AML-193 (cell line): ENCODE data around the gene CINP.
"Not testable (repeated sequence)": the region's sequence is repeated elsewhere in the genome, so short reads cannot be mapped to it uniquely, and the experiment has no call there.

Experiments used
- DNase-seq, 2 experiments: peaks; one replicate each; lab custom pipeline; 2025; lab: John Stamatoyannopoulos, UW

CINP gene

GRCh38 chr14:102353126-102353619 lies 9.5 kb downstream of the CINP start:
- DNase-seq = no peak

- DNase-seq = no peak
Observed at GRCh38 chr14:102352213-102352612, 10.5 kb downstream of the CINP start.

GRCh38 chr14:102351593-102351992 lies 11.1 kb downstream of the CINP start:
- DNase-seq = not testable (repeated sequence)

GRCh38 chr14:102351023-102351422 lies 11.7 kb downstream of the CINP start:
- DNase-seq = no peak

- DNase-seq = no peak
Observed at GRCh38 chr14:102348376-102348775, 14.3 kb downstream of the CINP start.

GRCh38 chr14:102346645-102347044 lies 16.0 kb downstream of the CINP start:
- DNase-seq = no peak

GRCh38 chr14:102345232-102345631 lies 17.5 kb downstream of the CINP start:
- no peak for DNase-seq

GRCh38 chr14:102344485-102344884 lies 18.2 kb downstream of the CINP start:
- no peak for DNase-seq

- no peak for DNase-seq
Observed at GRCh38 chr14:102344084-102344483, 18.6 kb downstream of the CINP start.

GRCh38 chr14:102342238-102342637 lies 20.5 kb downstream of the CINP start:
- no peak for DNase-seq

GRCh38 chr14:102341566-102341965 lies 21.1 kb downstream of the CINP start:
- no peak for DNase-seq

- no peak for DNase-seq
Observed at GRCh38 chr14:102338724-102339123, 24.0 kb downstream of the CINP start.

GRCh38 chr14:102335163-102335562 lies 27.5 kb downstream of the CINP start:
- no peak for DNase-seq

GRCh38 chr14:102333795-102334705 lies 28.6 kb downstream of the CINP start:
- no peak for DNase-seq

- DNase-seq = no peak
Observed at GRCh38 chr14:102333390-102333789, 29.3 kb downstream of the CINP start.

GRCh38 chr14:102330806-102331205 lies 31.9 kb downstream of the CINP start:
- no peak for DNase-seq

- not testable (repeated sequence) for DNase-seq
Observed at GRCh38 chr14:102329381-102329780, 33.3 kb downstream of the CINP start.

- DNase-seq = no peak
Observed at GRCh38 chr14:102326583-102326982, 36.1 kb downstream of the CINP start.

- DNase-seq = no peak
Observed at GRCh38 chr14:102325791-102326345, 36.8 kb downstream of the CINP start.

- peak; percentile 79 to 86 for DNase-seq
Observed at GRCh38 chr14:102323102-102323501, 39.6 kb downstream of the CINP start.

- no peak for DNase-seq
Observed at GRCh38 chr14:102321456-102322422, 41.0 kb downstream of the CINP start.
